Adrenal gland (tissue), 12 donors: ENCODE data around the gene NCEH1. TPM values are rescaled to one million over a fixed set of nuclear protein-coding genes. Genes with fewer than 3 reads are reported as not detected.

ENCODE experiments used
- DNase-seq, 7 donors: peaks; one replicate each; pipeline ENCODE4 v3.0.0-alpha.2; 2019 to 2020
- H3K27ac ChIP-seq, 5 donors: fragments of 200-600 bp; sonication (generic) in 4 of 5; 1 replicate in 3 of 5; 2 replicates in 2 of 5; pipeline versions ENCODE4 v1.5.1 to v1.8.0; 2016 to 2020; ENCODE audit warnings: mild to moderate bottlenecking in 1 of 5
- H3K27me3 ChIP-seq: fragments of 200-600 bp; 2 replicates; pipeline ENCODE4 v1.8.0; 2021
- H3K36me3 ChIP-seq, 2 donors: fragments of 200-600 bp; replicated peaks in 1 of 2; 1 replicate in 1 of 2; 2 replicates in 1 of 2; pipeline versions ENCODE4 v1.5.1 to v1.8.0; 2018 to 2022
- H3K4me1 ChIP-seq, 2 donors: fragments of 200-600 bp; replicated peaks in 1 of 2; 1 replicate in 1 of 2; 2 replicates in 1 of 2; pipeline versions ENCODE4 v1.5.1 to v1.8.0; 2018 to 2021
- H3K4me3 ChIP-seq, 4 donors: fragments of 200-600 bp; sonication (generic) in 3 of 4; one replicate each; pipeline ENCODE4 v1.5.1; 2016 to 2018
- H3K9me3 ChIP-seq, 3 donors: fragments of 200-600 bp; sonication (generic) in 1 of 3; replicated peaks in 1 of 3; 1 replicate in 2 of 3; 2 replicates in 1 of 3; pipeline versions ENCODE4 v1.5.1 to v1.8.0; 2016 to 2021
- POLR2A ChIP-seq, 2 donors: fragments of 450-650 bp; IDR thresholded peaks; one replicate each; pipeline ENCODE4 v1.6.1; 2017; ENCODE audit warnings: antibody characterized with exemption in 2 of 2, mild to moderate bottlenecking in 2 of 2, moderate library complexity in 1 of 2
- WGBS, 4 donors: extraction: QIAGEN DNeasy Blood & Tissue Kit in 2 of 4; methylation state at CpG; one replicate each; pipeline versions ENCODE4 v1.1.5 to v1.1.7; 2013 to 2017; 5-methylcytosine and 5-hydroxymethylcytosine counted together
- intact Hi-C, 2 donors: fragments of 100-400 bp; cut with DNase I; formaldehyde crosslinking; loops; one replicate each; pipeline versions ENCODE4 v1.14.1 to v1.15.0; 2022 to 2023
- polyA plus RNA-seq, 3 donors: library from polyadenylated mRNA; stranded (reverse); fragments of 200-250 nt in 2 of 3; fragments of 350-450 nt in 1 of 3; fragmentation: Illumina TruSeq in 1 of 3; extraction: RNeasy Lipid Tissue Mini Kit (QIAGEN cat#74804) in 1 of 3; gene quantifications; one replicate each; pipeline ENCODE4 v1.2.3, GENCODE V29; 2013 to 2014
- total RNA-seq, 9 donors: library from RNA; depleted of rRNA in 4 of 9; stranded (reverse); fragments of >200 nt in 4 of 9; fragments of 120-200 nt in 1 of 9; fragmentation: NEBNext Ultra II Directional in 1 of 9; extraction: Animal tissue kit (Norgen Biotek cat#: 25700) in 1 of 9; gene quantifications; one replicate each; pipeline versions ENCODE4 v1.1.0 to v1.2.4, GENCODE V29; 2013 to 2023
- TF ChIP-seq, protein P1 (sequence below), 6 experiments: fragments of 450-650 bp in 4 of 6; fragments of 200-600 bp in 2 of 6; sonication (generic) in 1 of 6; IDR thresholded peaks; 1 replicate in 5 of 6; 2 replicates in 1 of 6; pipeline versions ENCODE4 v1.5.1 to v1.8.0; 2016 to 2021; ENCODE audit warnings: antibody characterized with exemption in 6 of 6, mild to moderate bottlenecking in 2 of 6, moderate library complexity in 1 of 6
- donor health status: healthy with polysubstance abuse.
- donor health status: Bipolar disorder and iron deficiency.
- donor health status: DM: yes; HTN: yes; CAD: no.
- donor health status: DM: no; HTN: no; CAD: no.
- donor health status: DM: no; HTN: no; CAD: no.
- donor health status: DM: yes; HTN: yes; CAD: no.

NCEH1 gene
- total and polyA plus RNA-seq, 12 donors = 5.8 to 55.3 (median 39.4) TPM

DNA sequence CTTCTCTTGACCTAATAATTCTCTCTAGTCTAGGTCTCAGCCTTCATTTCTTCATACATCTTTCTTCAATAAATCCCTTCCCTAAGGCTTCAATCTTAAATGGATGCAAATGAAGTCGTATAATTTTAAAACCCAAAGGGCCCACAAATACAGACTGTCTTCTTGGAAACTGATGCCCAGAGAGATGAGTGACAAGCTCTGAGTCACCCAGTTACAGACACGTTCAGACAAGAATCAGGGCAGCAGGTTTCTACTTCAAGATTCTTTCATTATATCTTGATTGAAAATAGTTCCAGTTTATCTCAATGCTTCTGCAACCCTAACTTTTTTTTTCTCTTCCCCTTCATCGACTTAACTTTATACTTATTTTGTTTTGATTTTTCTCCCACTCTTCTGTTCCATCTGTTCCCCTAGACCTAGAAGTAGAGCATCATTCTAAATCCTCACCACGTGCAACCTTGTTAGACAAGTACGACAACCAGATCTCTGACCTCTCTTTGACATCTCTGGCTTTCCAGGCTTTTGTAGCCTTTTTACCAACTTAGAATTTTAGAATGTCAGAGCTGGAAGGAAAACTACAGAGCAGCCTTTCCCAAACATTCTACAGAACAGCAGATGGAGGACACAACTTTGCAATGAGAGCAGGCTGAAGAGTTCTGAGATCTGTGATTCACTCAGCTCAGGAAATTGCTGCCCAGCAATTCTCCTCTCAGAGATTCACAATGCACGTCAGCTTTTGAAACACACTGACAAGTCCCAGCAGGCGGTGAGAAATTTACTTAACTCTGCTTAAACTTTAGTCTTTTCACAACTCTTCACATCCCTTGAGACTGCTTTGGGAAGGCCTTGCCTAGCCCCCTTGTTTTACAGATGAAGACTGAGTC lies 25.3 kb downstream of the NCEH1 start:
- no peak for DNase-seq
- no peak for TF ChIP-seq POLR2A (IDR thresholded peaks at IDR 0.05)
- TF ChIP-seq, protein P1, sequence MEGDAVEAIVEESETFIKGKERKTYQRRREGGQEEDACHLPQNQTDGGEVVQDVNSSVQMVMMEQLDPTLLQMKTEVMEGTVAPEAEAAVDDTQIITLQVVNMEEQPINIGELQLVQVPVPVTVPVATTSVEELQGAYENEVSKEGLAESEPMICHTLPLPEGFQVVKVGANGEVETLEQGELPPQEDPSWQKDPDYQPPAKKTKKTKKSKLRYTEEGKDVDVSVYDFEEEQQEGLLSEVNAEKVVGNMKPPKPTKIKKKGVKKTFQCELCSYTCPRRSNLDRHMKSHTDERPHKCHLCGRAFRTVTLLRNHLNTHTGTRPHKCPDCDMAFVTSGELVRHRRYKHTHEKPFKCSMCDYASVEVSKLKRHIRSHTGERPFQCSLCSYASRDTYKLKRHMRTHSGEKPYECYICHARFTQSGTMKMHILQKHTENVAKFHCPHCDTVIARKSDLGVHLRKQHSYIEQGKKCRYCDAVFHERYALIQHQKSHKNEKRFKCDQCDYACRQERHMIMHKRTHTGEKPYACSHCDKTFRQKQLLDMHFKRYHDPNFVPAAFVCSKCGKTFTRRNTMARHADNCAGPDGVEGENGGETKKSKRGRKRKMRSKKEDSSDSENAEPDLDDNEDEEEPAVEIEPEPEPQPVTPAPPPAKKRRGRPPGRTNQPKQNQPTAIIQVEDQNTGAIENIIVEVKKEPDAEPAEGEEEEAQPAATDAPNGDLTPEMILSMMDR (IDR thresholded peaks at IDR 0.05) = no peak
- WGBS, 4 donors = 79 to 82% (median 79%) methylated on average over 7 of the region's 7 CpGs
- H3K4me1 ChIP-seq = peaks cover 0 to 12% of the 10 kb centered on the region in 2 donors
- intact Hi-C loops = no loop called here
- H3K4me3 ChIP-seq = no peak overlapping the region
- H3K9me3 ChIP-seq = no peaks in the 10 kb centered on the region
- no peaks in the 10 kb centered on the region for H3K36me3 ChIP-seq
- no peak overlapping the region for H3K27ac ChIP-seq
- no peaks in the 10 kb centered on the region for H3K27me3 ChIP-seq

DNA sequence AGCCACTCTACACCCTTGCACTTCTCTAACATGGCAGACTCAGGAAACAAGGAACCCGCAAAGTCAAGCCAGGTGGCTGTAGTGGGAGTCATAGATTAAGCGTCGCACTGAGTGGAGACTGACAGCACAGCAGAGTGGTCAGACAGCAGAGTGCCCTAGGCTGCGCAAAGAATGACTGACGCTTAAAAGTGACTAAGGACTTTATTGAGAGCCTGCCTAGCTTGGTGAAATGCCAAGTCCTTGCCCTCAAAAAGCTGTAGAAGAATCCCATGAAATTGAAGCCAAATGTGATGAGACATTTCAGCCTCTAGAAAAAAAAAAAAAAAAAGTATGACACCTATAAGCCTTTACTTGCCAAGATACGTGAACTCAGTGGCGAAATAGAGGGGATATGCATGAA lies 30.2 kb downstream of the NCEH1 start:
- Histone ChIP-seq H3K9me3 (no peaks in the 10 kb centered on the region), H3K27me3 (no peaks in the 10 kb centered on the region), H3K4me3 (no peak overlapping the region), H3K27ac (peak overlapping the region in 2 of 5 donors; percentile 12 to 25), H3K4me1 (peaks cover 8 to 9% of the 10 kb centered on the region in 2 donors), H3K36me3 (no peaks in the 10 kb centered on the region)
- TF ChIP-seq, protein P1 (IDR thresholded peaks at IDR 0.05) = no peak
- TF ChIP-seq POLR2A (IDR thresholded peaks at IDR 0.05) = no peak
- intact Hi-C loops = no loop called here
- peak; percentile 57 to 84 (median 82) for DNase-seq
- WGBS, 4 donors = 53 to 74% (median 64%) methylated on average over 6 to 7 of the region's 7 CpGs

DNA sequence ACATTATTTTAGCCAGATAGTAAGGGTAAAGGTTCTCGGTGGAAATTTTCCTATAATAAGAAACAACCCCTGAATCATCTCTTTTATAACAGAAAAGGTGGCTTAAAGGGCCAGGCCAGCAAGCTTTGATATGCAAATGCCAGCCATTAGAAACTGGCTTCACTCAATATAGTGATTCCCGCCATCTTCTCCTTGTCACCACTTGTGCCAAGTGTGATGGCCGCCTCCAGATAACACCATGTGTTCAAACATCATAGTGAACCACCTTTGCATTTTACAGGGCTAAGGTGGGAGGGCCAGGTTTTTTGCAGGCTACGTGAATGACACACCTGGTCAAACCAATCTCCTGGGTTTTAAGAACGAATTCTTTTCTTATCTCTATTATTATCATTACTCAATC lies 31.3 kb downstream of the NCEH1 start:
- Histone ChIP-seq H3K27me3 (no peaks in the 10 kb centered on the region), H3K4me3 (no peak overlapping the region), H3K4me1 (peaks cover 8 to 9% of the 10 kb centered on the region in 2 donors), H3K27ac (no peak overlapping the region), H3K36me3 (no peaks in the 10 kb centered on the region), H3K9me3 (no peaks in the 10 kb centered on the region)
- no peak for DNase-seq
- WGBS, 4 donors = 85 to 95% (median 90%) methylated on average over 5 of the region's 5 CpGs
- intact Hi-C loops = no loop called here
- no peak for TF ChIP-seq POLR2A (IDR thresholded peaks at IDR 0.05)
- TF ChIP-seq, protein P1 (IDR thresholded peaks at IDR 0.05) = no peak

DNA sequence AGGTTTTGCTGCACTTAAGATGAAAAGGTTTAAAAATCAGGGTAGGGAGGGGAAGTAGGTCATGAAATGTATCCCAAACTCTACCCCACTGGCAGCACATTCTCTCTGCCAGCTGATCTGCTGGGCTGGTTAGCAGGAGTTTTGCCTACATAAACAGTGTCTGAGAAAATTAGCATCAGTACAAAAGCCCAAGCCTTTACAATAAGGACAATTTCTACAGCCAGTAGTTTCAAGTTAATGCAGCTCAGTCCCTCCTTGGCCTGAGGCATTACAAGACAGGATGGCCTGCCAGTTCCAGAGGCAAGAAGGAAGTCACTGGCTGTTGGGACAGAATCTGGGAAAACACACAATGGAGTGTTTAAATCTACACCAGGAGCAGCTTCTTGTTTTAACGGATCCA lies 32.8 kb downstream of the NCEH1 start:
- WGBS, 4 donors = 59 to 80% (median 70%) methylated on average over 1 of the region's 1 CpG
- Histone ChIP-seq H3K4me3 (no peak overlapping the region), H3K27me3 (no peaks in the 10 kb centered on the region), H3K27ac (peak overlapping the region in 1 of 5 donors; percentile 6), H3K36me3 (no peaks in the 10 kb centered on the region), H3K9me3 (no peaks in the 10 kb centered on the region), H3K4me1 (peaks cover 8 to 15% of the 10 kb centered on the region in 2 donors)
- DNase-seq = no peak
- TF ChIP-seq POLR2A (IDR thresholded peaks at IDR 0.05) = no peak
- TF ChIP-seq, protein P1 (IDR thresholded peaks at IDR 0.05) = no peak
- intact Hi-C loops = no loop called here
